Activated T-helper 17 cell treated with anti-CD3 and anti-CD28 coated beads, Interleukin-2, amount 50 U/mL, for 72 hours (primary cell): Measurements from ENCODE around the gene ZC3H12C. TPM values are rescaled to one million over a fixed set of nuclear protein-coding genes. Genes with fewer than 3 reads are reported as not detected.
"Not testable (repeated sequence)": the region's sequence is repeated elsewhere in the genome, so short reads cannot be mapped to it uniquely, and the experiment has no call there.

Source experiments
- ATAC-seq: fragments of 150-1000 bp; cut with Tn5 transposase; replicated peaks from 2 replicates; pipeline ENCODE4 v1.10.0; 2021; ENCODE audit warnings: mild to moderate bottlenecking, moderate library complexity
- H3K27ac Mint-ChIP-seq: one replicate; pipeline ENCODE4 v1.8.0; 2022; ENCODE audit warnings: mixed read lengths
- H3K27me3 Mint-ChIP-seq: one replicate; pipeline ENCODE4 v1.8.0; 2022; ENCODE audit warnings: mixed read lengths
- H3K36me3 Mint-ChIP-seq: one replicate; pipeline ENCODE4 v1.8.0; 2022; ENCODE audit warnings: low read depth, mild to moderate bottlenecking, mixed read lengths
- H3K4me1 Mint-ChIP-seq: one replicate; pipeline ENCODE4 v1.8.0; 2022; ENCODE audit warnings: mixed read lengths
- H3K4me3 Mint-ChIP-seq: one replicate; pipeline ENCODE4 v1.8.0; 2022; ENCODE audit warnings: mild to moderate bottlenecking, mixed read lengths
- H3K9me3 Mint-ChIP-seq: one replicate; pipeline ENCODE4 v1.8.0; 2022; ENCODE audit warnings: mixed read lengths
- total RNA-seq, 2 donors: library from RNA; stranded (reverse); gene quantifications; one replicate each; pipeline ENCODE4 v1.2.3, GENCODE V29; 2022

ZC3H12C gene
- total RNA-seq, 2 donors from 2014 or later = 2.9 to 5.8 TPM

DNA sequence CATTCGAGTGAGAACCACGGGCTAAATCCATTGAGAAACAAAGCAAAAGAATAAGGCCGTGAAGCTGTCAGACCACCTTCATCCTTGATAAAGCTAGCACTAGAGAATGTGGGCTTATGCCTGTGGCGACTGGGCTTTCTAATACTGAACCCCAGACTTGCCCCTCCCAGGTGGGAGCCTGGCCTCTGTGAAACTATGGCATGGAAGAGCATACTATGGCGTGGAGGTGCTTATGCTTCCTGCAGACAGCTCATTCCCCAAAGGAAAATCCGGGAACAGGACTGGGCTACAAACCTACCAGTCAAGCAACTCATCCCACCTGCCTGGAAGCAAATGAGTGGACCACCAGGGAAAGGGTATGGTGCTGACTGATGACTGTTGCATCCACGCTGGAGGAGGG lies 92.4 kb downstream of the ZC3H12C start:
- peaks cover 4% of the 10 kb centered on the region for H3K27me3 Mint-ChIP-seq
- H3K4me3 Mint-ChIP-seq = no peak overlapping the region
- H3K4me1 Mint-ChIP-seq = no peaks in the 10 kb centered on the region
- H3K36me3 Mint-ChIP-seq = no peaks in the 10 kb centered on the region
- no peak for ATAC-seq
- no peaks in the 10 kb centered on the region for H3K9me3 Mint-ChIP-seq
- no peak overlapping the region for H3K27ac Mint-ChIP-seq

DNA sequence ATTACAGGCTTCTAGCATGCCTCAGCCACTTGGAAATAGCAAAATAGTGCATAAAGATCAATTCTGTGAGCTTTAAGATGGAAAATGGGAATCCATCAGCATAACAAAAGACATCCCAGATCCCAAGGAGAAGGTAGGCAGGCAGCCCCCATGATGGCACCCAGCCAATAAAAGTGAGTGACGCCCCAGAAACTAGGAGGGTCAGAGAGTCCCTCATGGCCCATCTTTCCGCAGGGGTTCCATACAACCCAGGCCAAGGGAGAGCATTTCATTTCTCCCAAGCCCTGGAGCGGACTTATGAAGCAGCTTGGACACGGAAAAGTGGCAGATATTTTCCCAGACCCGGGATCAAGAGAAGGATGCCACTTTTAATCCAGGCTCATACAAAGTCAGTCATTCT lies 93.3 kb downstream of the ZC3H12C start:
- Mint-ChIP-seq H3K4me1 (no peaks in the 10 kb centered on the region), H3K27ac (no peak overlapping the region), H3K4me3 (no peak overlapping the region), H3K27me3 (peaks cover 4% of the 10 kb centered on the region), H3K9me3 (no peaks in the 10 kb centered on the region), H3K36me3 (no peaks in the 10 kb centered on the region)
- ATAC-seq = no peak

DNA sequence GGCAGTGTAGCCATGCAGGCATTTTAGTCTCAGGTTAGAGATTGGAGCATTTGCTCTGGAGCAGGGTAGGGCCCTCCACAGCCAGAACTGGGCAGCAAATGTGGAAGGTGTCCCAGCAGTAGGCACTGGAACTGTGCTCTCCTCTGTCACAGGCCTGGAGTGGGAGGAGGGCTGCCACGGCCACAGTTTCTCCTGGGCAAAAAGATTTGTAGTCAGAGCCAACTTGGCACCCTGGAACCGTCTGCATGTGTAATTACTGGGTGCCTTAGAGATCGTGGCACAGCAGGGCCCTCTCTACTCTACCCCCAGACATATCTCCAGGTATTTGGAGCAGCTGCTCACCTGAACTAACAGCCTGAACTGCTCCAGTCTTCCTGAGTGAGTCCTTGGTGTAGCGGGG lies 93.7 kb downstream of the ZC3H12C start:
- H3K9me3 Mint-ChIP-seq = no peaks in the 10 kb centered on the region
- H3K27me3 Mint-ChIP-seq = peaks cover 4% of the 10 kb centered on the region
- no peaks in the 10 kb centered on the region for H3K4me1 Mint-ChIP-seq
- H3K36me3 Mint-ChIP-seq = no peaks in the 10 kb centered on the region
- H3K27ac Mint-ChIP-seq = no peak overlapping the region
- no peak overlapping the region for H3K4me3 Mint-ChIP-seq
- ATAC-seq = no peak

DNA sequence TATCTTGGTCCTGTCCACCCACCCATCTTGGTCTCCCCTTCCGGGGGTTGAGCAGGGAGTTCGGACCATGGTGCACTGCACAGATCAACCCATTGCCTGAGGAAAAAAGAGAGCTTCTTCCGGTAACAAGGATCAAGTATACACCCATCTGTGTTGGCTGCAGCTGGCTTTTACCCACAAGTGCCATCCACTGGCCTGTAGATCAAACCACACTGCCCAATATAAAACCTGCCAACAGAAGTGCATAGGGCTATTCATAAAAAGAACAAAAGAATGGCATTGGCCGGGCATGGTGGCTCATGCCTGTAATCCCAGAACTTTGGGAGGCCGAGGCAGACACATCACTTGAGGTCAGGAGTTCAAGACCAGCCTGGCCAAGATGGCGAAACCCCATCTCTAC lies 94.5 kb downstream of the ZC3H12C start:
- Mint-ChIP-seq H3K27ac (no peak overlapping the region), H3K4me1 (peaks cover 5% of the 10 kb centered on the region), H3K4me3 (no peak overlapping the region), H3K36me3 (no peaks in the 10 kb centered on the region), H3K27me3 (no peaks in the 10 kb centered on the region), H3K9me3 (no peaks in the 10 kb centered on the region)
- ATAC-seq = no peak

DNA sequence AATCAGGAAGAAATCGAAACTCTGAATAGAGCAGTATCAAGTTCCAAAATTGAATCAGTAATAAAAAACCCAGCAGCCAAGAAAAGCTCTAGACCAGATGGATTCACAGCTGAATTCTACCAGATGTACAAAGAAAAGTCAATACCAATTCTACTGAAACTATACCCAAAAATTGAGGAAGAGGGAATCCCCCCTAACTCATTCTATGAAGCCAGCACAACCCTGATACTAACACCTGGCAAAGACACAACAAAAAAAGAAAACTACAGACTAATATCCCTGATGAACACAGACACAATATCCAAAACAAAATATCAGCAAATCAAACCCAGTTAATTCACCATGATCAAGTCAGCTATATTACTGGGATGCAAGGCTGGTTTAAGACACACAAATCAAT lies 97.7 kb downstream of the ZC3H12C start:
- no peak for ATAC-seq
- no peaks in the 10 kb centered on the region for H3K9me3 Mint-ChIP-seq
- H3K4me1 Mint-ChIP-seq = peaks cover 10% of the 10 kb centered on the region
- no peaks in the 10 kb centered on the region for H3K27me3 Mint-ChIP-seq
- H3K27ac Mint-ChIP-seq = no peak overlapping the region
- no peak overlapping the region for H3K4me3 Mint-ChIP-seq
- H3K36me3 Mint-ChIP-seq = no peaks in the 10 kb centered on the region

DNA sequence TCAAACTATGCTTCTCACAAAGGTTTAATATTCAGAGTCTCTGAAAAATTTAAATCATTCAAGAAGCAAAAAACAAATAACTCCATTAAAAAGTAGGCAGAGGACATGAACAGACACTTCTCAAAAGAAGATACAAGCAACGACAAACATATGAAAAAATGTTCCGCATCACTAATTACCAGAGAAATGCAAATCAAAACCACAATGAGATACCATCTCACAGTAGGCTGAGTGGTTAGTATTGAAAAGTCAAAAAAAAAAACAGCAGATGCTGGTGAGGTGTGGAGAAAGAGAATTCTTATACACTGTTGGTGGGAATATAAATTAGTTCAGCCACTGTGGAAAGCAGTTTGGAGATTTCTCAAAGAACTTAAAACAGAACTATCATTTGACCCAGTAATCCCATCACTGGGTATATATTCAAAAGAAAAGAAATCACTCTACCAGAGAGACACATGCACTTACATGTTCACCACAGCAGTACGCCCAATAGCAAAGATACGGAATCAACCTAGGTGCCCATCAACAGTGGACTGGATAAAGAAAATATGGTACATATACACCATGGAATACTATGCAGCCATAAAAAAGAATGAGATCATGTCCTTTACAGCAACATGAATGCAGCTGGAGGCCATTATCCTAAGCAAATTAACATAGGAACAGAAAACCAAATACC lies 99.6 kb downstream of the ZC3H12C start:
- peak; percentile 75 for ATAC-seq
- peak overlapping the region; percentile 28 for H3K27ac Mint-ChIP-seq
- not testable (repeated sequence) for H3K36me3 Mint-ChIP-seq, H3K9me3 Mint-ChIP-seq, H3K4me3 Mint-ChIP-seq, H3K4me1 Mint-ChIP-seq, H3K27me3 Mint-ChIP-seq

DNA sequence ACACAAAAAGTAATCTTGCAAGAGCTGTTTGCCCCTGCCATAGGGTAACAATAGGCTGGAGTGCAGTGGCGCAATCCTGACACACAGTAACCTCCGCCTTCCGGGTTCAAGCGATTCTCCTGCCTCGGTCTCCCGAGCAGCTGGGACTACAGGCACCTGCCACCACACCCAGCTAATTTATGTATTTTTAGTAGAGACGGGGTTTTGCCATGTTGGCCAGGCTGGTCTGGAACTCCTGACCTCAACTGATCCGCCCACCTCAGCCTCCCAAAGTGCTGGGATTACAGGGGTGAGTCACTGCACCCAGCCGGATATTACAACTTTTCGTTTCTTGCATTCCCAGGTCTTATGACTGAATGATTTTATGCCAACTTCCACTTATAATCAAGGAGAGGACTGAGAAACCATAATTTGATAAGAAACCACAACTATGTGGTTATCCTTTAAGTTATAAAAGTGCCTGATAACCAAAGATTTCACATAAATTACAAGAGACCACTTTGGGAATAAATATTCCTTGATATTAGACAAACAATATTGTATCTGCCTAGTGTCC lies 101.1 kb downstream of the ZC3H12C start:
- not testable (repeated sequence) for H3K27me3 Mint-ChIP-seq, ATAC-seq, H3K4me3 Mint-ChIP-seq, H3K36me3 Mint-ChIP-seq, H3K9me3 Mint-ChIP-seq, H3K4me1 Mint-ChIP-seq, H3K27ac Mint-ChIP-seq

DNA sequence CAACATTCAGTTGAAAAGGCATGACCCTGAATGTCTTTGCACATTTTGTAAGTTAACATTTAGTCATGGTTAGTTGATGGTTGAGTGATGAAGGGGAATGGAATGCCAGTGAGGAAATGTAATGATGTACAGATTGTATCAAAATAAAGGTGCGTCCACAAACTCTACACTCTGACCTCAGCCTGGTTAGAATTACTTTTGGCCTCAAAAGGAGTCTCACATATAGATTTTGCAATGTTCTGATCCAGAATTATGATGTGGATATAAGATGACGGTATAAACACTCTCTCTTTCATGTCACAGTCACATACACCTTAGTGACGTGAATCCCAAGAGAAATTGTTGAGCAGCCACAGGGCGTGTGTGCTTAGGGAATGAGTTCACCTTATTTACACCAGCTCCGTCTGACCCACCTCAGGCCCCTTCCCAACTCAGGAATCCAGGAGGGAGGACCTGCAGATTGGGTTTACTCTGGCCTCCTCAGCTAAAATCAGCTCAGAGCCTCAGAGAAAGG lies 103.1 kb downstream of the ZC3H12C start:
- Mint-ChIP-seq H3K4me1 (peaks cover 12% of the 10 kb centered on the region), H3K9me3 (no peaks in the 10 kb centered on the region), H3K36me3 (no peaks in the 10 kb centered on the region), H3K27me3 (no peaks in the 10 kb centered on the region), H3K27ac (no peak overlapping the region), H3K4me3 (no peak overlapping the region)
- ATAC-seq = no peak

DNA sequence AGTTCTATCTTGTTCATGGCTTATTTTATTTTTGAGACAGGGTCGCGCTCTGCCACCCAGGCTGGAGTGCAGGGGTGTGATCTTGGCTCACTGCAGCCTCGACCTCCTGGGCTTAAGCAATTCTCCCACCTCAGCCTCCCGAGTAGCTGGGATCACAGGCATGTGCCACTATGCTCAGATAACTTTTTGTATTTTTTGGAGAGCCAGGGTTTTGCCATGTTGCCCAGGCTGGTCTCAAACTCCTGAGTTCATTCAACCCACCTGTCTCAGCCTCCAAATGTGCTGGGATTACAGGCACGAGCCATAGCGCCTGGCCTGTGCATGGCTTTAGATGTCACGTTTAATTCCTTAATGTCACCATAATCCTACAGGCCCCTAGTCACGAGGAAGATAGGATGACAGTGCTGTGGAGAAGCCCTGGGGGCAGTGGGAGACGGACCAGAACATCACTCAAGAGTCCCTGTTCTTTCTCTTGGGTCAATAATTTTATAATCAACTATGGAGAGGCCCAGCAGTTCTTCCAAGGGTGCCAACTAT lies 103.8 kb downstream of the ZC3H12C start:
- Mint-ChIP-seq H3K4me1 (peaks cover 15% of the 10 kb centered on the region), H3K4me3 (no peak overlapping the region), H3K27me3 (no peaks in the 10 kb centered on the region), H3K9me3 (no peaks in the 10 kb centered on the region), H3K36me3 (no peaks in the 10 kb centered on the region), H3K27ac (no peak overlapping the region)
- ATAC-seq = no peak

DNA sequence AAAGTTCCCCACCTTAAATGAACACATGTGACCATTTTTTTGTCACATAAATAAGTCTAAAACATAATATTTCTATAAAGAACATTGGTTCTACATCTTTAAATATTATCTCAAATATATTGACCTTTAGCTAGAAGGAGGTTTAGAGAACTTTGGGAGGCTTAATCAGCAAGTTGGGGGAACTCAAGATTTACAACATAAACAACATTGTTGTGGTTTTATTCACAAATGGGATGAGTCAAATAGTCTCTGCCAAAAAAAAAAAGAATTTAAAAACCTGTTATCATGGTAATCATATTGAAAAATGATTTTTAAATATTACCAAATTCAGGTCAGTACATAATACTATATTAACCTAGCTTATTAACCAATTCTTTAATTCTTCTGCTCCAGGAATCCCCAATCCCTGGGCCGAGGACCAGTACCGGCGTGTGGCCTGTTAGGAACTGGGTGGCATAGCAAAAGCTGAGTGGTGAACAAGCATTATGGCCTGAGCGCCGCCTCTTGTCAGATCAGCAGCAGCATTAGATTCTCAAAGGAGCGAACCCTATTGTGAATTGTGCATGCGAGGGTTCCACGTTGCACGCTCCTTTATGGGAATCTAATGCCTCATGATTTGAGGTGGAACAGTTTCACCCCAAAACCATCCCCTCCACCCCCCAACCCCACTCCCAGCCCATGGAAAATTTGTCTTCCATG lies 105.0 kb downstream of the ZC3H12C start:
- no peaks in the 10 kb centered on the region for H3K36me3 Mint-ChIP-seq
- H3K27me3 Mint-ChIP-seq = no peaks in the 10 kb centered on the region
- ATAC-seq = no peak
- H3K9me3 Mint-ChIP-seq = no peaks in the 10 kb centered on the region
- H3K27ac Mint-ChIP-seq = no peak overlapping the region
- H3K4me1 Mint-ChIP-seq = peaks cover 5% of the 10 kb centered on the region
- no peak overlapping the region for H3K4me3 Mint-ChIP-seq

DNA sequence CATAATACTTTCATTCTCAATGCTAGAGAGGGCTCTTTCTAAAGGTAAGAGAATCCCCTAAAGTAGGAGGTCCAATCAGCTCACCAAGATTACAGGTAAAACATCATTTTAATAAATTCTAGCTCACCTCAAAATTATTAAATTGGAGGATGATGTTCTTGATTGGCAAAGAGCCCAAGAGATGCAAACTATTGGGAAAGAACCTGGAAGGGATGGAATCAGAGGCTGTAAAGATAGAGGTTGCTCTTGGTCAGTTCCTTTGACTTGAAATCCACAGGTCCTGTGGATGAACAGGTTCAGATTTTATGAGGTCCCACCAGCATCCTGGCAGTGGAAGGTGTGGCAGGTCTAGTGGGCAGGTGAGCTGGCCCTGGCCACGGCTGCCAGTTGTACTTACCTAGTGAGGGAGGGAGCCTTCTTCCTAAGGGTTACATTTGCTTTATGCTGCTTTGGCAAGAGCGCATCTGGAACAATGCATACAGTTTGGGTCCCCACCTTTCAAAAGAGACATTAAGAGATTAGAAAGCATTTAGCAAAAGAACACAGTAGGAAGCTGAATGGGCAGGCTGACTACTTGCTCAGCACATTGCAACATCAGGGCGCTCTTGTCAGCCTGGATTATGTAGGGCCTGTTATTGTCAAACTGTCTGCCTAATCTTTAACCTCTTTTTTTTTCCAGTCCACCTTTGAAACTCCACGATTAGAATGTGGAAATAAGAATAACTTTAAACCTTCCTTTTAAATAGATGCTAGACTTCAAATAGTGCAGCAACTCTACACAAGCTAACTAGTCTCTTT lies 106.2 kb downstream of the ZC3H12C start:
- no peak overlapping the region for H3K4me3 Mint-ChIP-seq
- no peaks in the 10 kb centered on the region for H3K9me3 Mint-ChIP-seq
- ATAC-seq = no peak
- no peaks in the 10 kb centered on the region for H3K36me3 Mint-ChIP-seq
- peaks cover 5% of the 10 kb centered on the region for H3K4me1 Mint-ChIP-seq
- no peak overlapping the region for H3K27ac Mint-ChIP-seq
- H3K27me3 Mint-ChIP-seq = no peaks in the 10 kb centered on the region

DNA sequence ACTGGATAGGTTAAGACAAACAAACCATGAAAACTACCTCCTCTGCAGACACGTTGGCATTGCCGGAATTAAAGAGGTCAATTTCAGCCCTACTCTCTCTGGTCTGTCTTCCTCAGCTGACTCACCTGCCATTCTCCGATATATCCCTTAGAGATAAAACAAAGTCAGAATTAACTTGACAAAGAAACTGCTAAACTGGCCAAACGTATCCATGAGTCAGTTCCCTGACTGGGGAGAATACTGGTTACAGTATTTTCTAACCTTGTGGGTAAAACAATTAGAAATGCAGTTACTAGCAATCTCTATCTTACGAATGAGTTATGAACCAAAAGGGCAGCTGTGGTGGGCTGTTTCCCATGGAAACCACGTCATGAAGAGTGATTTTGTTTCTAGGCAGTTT lies 107.0 kb downstream of the ZC3H12C start:
- ATAC-seq = no peak
- H3K4me1 Mint-ChIP-seq = peaks cover 5% of the 10 kb centered on the region
- no peak overlapping the region for H3K27ac Mint-ChIP-seq
- H3K36me3 Mint-ChIP-seq = no peaks in the 10 kb centered on the region
- H3K4me3 Mint-ChIP-seq = no peak overlapping the region
- no peaks in the 10 kb centered on the region for H3K27me3 Mint-ChIP-seq
- H3K9me3 Mint-ChIP-seq = no peaks in the 10 kb centered on the region

DNA sequence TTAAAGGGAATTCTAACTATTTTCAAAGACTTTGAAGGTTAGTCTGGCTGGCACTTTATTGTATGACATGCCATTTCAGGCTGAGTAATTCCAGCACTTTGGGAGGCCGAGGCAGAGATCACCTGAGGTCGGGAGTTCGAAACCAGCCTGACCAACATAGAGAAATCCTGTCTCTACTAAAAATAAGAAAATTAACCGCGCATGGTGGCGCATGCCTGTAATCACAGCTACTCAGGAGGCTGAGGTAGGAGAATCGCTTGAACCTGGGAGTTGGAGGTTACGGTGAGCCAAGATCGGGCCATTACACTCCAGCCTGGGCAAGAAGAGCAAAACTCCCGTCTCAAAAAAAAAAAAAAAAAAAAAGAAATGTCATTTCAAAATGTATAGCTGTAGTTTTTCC lies 107.6 kb downstream of the ZC3H12C start:
- peaks cover 5% of the 10 kb centered on the region for H3K4me1 Mint-ChIP-seq
- no peak for ATAC-seq
- H3K9me3 Mint-ChIP-seq = no peaks in the 10 kb centered on the region
- no peaks in the 10 kb centered on the region for H3K27me3 Mint-ChIP-seq
- no peak overlapping the region for H3K4me3 Mint-ChIP-seq
- no peaks in the 10 kb centered on the region for H3K36me3 Mint-ChIP-seq
- H3K27ac Mint-ChIP-seq = no peak overlapping the region

DNA sequence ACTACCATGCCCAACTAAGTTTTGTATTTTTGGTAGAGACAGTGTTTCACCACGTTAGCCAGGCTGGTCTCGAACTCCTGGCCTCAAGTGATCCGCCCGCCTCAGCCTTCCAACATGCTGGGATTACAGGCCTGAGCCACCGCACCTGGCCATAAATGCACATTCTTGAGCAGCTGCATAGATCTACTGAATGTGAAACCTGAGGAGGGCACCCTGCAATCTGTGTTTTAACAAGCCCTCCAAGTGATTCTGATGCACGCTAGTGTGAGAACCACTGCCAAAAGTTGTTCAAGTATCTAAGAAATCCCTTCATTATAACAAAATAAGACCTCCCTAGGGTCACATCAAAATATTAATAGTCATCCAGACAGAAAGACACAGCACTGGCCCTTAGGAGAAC lies 113.9 kb downstream of the ZC3H12C start:
- Mint-ChIP-seq H3K4me3 (no peak overlapping the region), H3K27ac (no peak overlapping the region), H3K4me1 (no peaks in the 10 kb centered on the region), H3K27me3 (no peaks in the 10 kb centered on the region), H3K36me3 (no peaks in the 10 kb centered on the region), H3K9me3 (no peaks in the 10 kb centered on the region)
- no peak for ATAC-seq
